T-helper 1 cell (primary cell): ENCODE results near the gene PEAK1.
"Not testable (repeated sequence)": the region's sequence is repeated elsewhere in the genome, so short reads cannot be mapped to it uniquely, and the experiment has no call there.

Source experiments
- DNase-seq, 5 donors: peaks; one replicate each; pipeline ENCODE4 v3.0.0-alpha.2; 2012 to 2020

Gene PEAK1

GRCh38 chr15:77171221-77171967 is 248.5 kb downstream of the PEAK1 start:
- DNase-seq: no peak

GRCh38 chr15:77168616-77169015 is 251.3 kb downstream of the PEAK1 start:
- DNase-seq: no peak

DNA sequence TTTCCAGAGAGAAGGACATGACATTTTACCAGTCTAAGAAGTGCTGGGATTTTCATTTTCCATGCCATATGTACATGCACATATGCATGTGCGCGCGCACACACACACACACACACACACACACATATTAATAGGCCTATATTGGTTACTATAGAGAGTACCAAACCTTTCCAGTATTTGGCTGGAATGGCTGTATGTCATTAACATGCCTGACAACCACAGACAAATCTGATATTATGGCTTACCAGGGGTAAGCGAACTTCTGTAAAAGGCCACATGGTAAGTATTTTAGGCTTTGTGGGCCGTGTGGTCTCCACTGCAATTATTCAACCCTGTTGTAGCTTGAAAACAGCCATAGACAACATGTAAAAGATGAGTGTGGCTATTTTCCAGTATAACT is 251.8 kb downstream of the PEAK1 start:
- no peak for DNase-seq

DNA sequence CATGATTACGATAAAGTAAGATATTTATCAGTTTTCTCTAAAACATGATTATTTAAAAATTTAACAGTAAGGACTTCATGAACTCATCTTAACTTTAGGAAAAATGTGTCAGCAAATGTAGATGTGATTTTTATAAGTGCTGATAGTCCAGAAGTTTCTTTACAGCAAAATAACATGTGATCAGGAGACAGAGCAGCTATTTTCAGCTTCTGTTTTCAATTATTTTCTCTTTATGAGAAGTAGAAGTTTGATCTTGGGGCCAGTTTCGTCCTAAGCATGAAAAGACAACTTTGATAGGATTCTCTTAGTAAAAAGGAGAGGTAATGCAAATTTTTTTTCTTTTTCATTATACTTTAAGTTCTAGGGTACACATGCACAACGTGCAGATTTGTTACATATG is 252.5 kb downstream of the PEAK1 start:
- no peak for DNase-seq

DNA sequence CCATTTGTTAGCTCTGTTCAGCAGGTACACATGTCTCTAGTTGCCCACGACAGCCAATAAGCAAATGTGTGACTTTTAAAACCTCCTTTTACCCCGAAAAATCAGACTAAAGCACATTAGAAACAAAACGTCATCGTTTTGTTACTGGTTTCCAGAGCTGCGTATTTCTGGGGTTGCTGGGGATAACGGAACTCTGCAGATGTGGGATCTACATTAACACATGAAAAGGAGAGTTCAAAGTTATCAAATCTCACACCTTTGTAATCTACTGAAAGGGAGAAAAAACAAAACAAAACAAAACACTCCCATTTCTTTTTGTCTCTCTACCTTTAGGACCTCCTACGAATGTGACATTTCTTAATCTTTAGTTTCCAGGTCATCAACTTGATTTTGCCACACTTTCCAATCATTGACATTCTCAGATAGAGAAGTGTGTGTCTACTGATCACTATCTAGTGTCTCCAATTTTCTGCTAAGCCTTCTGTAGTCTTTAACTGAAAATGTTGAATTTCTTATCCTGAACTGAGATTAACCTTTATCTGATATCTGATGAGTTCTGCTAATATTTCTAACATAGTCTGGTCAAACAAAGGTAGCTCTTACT is 256.0 kb downstream of the PEAK1 start:
- DNase-seq: no peak

- DNase-seq: no peak
These were observed 256.9 kb downstream of the PEAK1 start for GRCh38 chr15:77162872-77163633.

DNA sequence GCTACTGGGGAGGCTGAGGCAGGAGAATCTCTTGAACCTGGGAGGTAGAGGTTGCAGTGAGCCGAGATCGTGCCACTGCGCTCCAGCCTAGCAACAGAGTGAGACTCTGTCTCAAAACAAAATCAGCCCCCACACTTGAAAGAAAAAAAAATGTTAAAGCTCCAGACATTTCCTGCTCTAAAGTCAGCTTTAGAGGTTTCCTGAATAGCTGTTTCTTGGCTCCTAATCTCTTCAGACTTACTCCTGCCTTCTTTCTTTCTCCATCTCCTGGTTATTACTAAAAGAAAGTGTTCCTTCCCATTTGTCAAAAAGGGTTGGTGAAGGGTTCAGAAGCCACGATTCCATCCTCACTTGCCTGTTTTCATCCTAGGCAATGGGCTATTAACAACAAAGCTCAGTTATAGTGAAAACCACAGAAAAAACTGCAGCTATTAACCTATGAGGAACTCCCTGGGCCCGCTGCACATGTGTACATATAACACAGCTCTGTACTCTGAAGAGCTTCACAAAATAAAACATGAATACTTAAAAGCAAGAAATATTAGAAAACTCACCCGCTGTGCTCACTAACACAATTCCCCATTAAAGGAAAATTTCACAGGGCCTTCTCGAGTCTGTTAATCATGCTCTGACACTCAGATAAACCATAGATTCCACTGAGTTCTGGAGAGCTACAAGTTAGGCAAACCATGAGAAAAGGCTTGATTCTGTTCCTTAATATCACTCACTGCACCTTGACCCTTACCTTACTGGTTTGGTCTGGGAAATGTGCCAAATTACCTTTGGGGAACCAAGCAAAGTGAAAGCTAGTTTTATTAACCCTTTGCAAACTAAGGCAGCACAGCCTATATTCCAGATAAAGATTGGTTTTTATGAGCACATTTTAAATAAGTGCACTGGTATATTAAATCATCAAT is 259.1 kb downstream of the PEAK1 start:
- no peak for DNase-seq

DNA sequence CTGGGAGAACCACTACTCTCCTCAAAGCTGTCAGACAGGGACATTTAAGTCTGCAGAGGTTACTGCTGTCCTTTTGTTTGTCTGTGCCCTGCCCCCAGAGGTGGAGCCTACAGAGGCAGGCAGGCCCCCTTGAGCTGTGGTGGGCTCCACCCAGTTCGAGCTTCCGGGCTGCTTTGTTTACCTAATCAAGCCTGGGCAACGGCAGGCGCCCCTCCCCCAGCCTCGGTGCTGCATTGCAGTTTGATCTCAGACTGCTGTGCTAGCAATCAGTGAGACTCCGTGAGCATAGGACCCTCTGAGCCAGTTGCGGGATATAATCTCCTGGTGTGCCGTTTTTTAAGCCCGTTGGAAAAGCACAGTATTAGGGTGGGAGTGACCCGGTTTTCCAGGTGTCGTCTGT is 263.9 kb downstream of the PEAK1 start:
- DNase-seq: not testable (repeated sequence)

GRCh38 chr15:77148191-77148590 is 271.7 kb downstream of the PEAK1 start:
- no peak for DNase-seq

- no peak for DNase-seq
These were observed 274.5 kb downstream of the PEAK1 start for GRCh38 chr15:77145370-77145769.

GRCh38 chr15:77144492-77145070 is 275.3 kb downstream of the PEAK1 start:
- DNase-seq: no peak

GRCh38 chr15:77144026-77144425 is 275.9 kb downstream of the PEAK1 start:
- DNase-seq: no peak

DNA sequence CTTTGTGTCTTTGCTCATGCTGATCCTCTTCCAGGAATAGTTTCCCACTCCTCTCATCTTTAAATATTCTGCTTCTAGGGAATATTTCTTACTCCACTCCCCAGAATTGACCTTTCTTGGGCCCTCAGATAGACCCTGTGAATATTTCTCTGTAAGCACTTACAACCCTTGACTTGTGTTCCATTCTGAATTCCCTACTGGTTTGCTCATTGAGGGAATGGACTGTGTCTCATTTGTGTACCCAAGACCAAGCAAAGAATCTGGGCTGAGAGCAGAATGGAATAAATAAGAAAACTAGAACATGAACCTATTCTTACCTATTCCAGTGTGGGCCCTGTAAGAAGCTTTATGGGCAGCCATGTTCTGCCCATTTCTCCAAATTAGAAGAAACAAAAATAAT is 276.3 kb downstream of the PEAK1 start:
- no peak for DNase-seq

DNA sequence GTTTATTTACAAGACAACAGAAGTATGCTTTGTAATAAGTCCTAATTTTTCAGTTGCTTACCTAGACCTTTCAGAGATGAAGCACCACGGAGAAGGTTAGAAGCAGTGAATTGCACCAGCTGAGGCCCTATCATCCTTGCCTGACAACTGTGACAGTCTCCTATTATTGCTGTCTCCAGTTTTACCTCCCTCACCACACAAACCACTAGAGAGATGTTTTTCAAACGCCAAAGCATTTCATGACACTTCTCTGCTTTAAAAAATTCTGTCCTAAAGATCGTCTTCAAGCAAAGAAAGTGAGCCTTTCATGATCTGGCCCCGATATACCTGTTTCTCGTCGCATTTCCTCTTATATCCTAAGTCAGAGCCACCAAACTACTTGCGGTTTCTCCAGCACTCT is 276.7 kb downstream of the PEAK1 start:
- DNase-seq: no peak

GRCh38 chr15:77140220-77140619 is 279.7 kb downstream of the PEAK1 start:
- DNase-seq: no peak

DNA sequence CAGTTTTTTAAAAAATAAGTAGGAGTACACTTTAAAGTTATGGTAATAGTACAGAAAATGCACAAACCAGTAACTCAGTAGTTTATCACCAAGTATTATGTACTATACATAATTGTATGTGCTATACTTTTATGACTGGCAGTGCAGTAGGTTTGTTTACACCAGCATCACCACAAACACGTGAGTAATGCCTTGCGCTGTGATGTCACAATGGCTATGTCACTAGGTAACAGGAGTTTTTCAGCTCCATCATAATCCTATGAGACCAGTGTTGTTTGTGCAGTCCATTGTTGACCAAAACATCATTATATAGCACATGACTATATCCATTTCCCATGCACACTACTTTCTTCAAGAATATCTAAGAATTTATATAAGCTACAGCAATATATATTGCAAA is 280.6 kb downstream of the PEAK1 start:
- no peak for DNase-seq

GRCh38 chr15:77138167-77138522 is 281.8 kb downstream of the PEAK1 start:
- DNase-seq: no peak

- DNase-seq: no peak
These were observed 284.7 kb downstream of the PEAK1 start for GRCh38 chr15:77135181-77135580.

DNA sequence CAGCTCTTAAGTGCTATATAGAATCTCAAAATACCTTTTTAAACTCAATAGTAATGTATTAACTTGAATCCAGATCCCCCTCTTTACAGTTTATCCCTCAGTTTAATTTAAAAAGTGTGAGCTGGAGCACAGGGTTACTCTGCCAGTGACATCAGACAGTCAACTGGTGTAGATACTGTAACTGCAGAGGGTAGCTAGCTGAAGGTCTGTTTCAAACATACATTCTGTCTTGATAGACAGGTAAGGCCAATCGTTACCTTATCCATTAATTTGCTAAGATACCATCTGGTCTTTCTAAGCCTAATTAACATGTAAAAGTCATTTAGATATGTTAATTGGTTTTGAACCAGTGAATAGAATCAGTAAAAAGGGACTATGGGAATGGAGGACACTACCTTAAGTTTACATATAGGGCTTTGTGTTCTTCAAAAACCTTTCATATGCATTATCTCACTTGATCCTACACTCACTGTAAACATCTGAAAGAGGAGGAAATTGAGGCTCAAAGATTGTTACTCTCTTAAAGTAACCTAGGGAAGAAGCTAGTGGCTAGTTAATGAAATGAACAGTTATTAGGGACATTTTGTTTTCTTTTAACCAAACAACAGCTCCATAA is 289.5 kb downstream of the PEAK1 start:
- no peak for DNase-seq

DNA sequence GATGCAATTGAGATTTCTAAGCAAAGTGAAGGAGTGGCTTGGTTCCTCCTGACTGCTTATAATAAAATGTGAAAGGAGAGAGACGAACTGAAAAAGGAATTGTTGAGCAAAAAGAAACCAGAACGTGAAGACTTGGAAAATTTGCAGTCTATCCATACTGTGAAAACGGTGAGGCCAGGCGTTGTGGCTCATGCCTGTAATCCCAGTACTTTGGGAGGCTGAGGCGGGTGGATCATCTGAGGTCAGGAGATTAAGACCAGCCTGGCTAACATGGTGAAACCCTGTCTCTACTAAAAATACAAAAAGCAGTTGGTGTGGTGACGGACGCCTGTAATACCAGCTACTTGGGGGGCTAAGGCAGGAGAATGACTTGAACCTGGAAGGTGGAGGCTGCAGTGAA is 292.3 kb downstream of the PEAK1 start:
- no peak for DNase-seq

DNA sequence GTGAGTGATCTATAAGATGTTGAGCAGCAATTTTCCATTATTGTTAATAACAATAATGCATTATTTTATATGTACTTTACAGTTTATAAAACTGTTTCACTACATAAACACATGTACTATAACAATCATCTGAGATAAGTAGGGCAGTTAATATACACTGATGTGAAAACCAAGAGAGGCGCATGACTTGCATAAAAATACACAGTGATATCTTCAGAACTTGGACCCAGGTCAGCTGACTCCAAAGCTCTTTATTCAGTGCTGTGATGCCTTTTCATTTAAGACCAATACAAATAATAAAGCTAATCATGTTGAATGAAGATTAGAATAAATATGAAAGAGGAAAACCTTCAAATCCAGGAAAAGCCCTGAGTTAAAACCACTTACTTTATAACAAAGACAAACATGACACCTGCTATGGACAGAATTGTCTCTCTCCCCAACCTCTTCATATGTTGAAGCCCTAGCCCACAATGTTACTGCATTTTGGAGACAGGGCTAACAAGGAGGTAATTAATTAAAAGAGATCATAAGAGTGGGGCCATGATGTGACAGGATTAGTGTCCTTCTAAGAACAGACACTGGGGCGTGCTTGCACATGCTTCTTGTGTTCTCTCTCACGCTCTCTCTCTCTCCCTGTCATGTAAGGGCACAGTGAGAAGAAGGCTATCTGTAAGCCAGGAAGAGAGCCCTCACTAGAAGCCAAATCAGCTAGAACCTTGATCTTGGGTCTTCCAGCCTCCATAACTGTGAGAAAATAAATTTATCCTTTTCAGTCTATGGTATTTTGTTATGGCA is 293.2 kb downstream of the PEAK1 start:
- no peak for DNase-seq
